GM21717 (cell line): ENCODE data around the gene THSD7A.

ENCODE experiments used
- ATAC-seq: cut with Tn5 transposase; IDR thresholded peaks from one replicate; pipeline ENCODE4 v1.9.1; 2021; ENCODE audit warnings: mild to moderate bottlenecking, moderate library complexity; ENCODE audit not compliant: unreplicated experiment

Gene THSD7A

DNA sequence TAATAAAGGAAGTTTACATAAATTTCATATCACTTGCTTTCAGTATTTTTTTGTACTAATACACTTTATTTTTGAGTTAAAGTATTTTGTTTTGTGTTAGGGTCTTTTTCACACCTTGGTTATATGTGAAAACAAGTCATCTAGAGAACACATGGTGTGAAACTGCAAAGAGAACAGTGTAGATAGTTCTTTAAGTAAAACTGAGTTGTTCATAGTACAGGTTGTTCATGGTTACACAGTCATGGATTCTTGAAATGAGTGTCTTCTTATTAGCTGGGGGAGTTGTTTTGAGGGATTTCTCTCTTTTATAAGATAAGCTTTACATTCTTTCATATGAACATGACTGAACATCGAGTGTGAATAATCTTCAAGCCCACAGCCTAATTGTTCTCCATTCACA, 244.2 kb downstream of the THSD7A start:
- no peak for ATAC-seq

GRCh38 chr7:11587048-11587447, 244.9 kb downstream of the THSD7A start:
- no peak for ATAC-seq

DNA sequence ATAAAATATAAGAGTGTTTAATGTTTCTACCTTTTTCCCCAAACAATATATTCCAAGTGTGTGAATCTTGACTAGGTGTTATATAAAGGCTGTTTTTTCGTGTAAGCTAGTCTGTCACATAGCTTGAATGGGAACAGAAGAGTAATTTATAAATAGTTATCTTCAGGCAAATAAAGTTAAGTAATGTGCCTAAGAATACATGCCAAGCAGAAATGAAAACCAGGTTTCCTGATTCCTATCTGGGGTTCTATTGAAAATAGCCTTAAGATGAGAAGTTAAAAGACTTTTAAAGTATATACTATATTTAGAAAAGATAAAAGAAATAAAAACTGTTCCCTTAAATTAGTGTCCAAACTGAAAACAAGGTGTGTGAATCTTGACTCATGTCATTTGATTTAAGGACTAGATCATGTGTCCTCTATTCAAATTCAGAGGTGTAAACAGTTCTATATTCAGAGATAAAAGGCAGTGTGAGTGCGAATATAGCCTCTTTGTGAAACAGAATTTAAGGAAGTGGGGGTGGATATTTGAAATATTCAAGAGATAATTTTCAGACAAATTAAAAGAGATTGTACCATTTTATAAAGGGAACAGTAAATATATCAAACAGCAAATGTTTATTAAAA, 247.5 kb downstream of the THSD7A start:
- no peak for ATAC-seq

DNA sequence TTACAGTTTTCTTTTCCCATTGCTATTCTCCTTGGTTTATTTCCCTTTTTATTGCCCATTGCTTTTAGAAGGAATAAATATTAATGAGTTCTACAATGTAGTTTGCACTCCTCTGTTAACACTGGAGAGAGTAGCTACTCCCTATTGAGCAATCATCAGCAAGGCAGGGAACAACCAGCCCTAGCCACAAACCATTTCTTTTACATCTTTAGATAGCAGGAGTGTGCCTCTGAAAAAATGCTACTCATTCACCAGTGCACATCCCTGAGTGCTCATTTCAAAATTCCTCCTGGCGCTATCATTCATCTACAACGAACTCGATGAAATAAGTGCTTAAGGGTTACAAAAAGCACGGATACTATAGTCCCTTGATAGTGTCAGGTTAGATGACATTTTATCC, 252.9 kb downstream of the THSD7A start:
- ATAC-seq, result no peak

DNA sequence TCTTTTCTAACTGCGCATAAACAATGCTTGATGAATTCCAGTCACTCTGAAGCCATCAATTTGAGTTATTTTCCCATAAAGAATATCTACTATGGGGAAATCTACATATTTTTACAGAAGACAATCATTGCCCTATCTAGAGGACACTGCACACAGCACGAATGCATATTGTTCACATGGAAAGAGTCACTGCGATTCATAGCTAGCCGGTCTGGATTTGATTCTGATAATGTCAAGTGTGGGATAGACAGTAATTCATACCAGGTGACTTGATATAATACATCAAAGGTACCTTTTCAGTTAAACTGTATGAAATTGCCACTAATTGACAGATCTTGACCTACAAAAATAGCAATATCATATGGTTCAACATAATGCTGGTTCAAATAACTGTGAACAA, 255.7 kb downstream of the THSD7A start:
- ATAC-seq, result no peak

- ATAC-seq, result no peak
Observed at GRCh38 chr7:11573128-11573750, 258.8 kb downstream of the THSD7A start.

- ATAC-seq, result no peak
Observed at GRCh38 chr7:11570922-11571550, 261.0 kb downstream of the THSD7A start.

DNA sequence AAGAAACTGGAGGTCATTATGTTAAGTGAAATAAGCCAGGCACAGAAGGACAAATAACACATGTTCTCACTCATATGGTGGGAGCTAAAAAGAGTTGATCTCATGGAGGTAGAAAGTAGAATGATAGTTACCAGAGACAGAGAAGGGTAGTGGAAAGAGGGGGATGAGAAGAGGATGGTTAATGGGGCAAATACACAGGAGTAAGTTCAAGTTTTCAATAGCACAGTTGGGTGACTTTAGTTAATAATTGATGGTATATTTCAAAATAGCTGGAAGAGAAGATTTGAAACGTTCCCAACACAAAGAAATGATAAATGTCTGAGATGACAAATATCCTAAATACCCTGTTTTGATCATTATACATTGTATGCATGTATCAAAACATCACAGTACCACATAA, 261.8 kb downstream of the THSD7A start:
- ATAC-seq, result no peak

GRCh38 chr7:11567571-11567970, 264.4 kb downstream of the THSD7A start:
- no peak for ATAC-seq

DNA sequence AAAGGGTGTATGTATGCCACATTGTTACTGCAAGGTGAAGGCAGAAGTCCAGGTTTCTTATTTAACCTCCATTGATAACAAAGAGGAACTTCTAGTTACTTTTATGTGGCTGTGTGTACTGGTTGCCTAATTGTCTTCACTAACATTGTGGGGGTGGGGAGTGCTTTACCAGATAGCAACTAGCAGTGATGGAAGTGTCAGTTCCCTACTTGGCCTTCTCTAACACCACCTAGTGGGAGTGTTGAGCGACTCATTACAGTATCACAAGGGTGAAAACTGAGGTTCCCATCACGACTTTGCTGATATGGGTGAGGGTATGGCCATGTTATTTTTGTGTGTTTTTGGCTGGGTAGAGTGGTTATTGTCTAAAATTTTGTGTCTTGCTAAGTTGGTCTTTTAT, 274.4 kb downstream of the THSD7A start:
- ATAC-seq, result peak; percentile 90

DNA sequence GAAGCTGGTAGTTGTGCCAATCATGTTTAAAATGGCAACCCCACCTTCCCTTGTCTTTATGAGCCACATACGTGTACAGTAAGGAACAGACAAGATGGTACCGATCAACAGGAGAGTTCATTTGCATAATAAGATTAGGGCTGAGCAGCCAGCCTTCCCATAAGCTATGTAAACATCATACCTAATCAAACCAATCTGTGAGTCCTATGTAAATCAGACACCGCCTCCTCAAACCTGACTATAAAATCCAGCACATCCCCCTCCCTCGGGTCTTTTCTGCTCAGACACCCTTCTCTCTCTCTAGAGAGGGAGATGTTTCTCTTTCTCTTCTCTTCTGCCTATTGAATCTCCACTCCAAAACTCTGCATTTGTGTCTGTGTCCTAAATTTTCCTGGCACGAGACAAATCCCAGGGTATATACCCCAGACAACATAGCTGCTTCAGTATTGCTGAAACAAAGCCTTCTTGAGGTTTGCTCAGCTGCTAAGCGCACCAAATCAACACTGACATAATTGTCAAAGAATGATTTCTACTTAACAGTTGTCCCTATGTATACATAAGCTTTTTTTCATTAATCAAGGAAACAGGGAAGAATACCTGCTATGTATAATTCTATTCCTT, 279.2 kb downstream of the THSD7A start:
- ATAC-seq, result no peak

DNA sequence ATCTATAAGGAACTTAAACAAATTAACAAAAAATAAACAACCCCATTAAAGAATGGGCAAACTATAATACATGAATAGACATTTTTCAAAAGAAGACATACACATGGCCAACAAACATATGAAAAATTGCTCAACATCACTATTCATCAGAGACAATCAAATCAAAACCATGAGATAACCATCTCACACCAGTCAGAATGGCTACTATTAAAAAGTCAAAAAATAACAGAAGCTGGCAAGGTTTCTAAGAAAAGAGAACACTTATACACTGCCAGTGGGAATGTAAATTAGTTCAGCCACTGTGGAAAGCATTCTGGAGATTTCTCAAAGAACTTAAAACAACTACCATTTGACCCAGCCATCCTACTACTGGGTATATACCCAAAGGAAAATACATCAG, 280.5 kb downstream of the THSD7A start:
- no peak for ATAC-seq

- no peak for ATAC-seq
Observed at GRCh38 chr7:11548532-11548931, 283.5 kb downstream of the THSD7A start.

GRCh38 chr7:11541330-11541729, 290.7 kb downstream of the THSD7A start:
- no peak for ATAC-seq

GRCh38 chr7:11540271-11540761, 291.7 kb downstream of the THSD7A start:
- no peak for ATAC-seq

- ATAC-seq, result no peak
Observed at GRCh38 chr7:11539853-11540252, 292.1 kb downstream of the THSD7A start.

- ATAC-seq, result no peak
Observed at GRCh38 chr7:11538751-11539299, 293.2 kb downstream of the THSD7A start.

- no peak for ATAC-seq
Observed at GRCh38 chr7:11533229-11533820, 298.7 kb downstream of the THSD7A start.

DNA sequence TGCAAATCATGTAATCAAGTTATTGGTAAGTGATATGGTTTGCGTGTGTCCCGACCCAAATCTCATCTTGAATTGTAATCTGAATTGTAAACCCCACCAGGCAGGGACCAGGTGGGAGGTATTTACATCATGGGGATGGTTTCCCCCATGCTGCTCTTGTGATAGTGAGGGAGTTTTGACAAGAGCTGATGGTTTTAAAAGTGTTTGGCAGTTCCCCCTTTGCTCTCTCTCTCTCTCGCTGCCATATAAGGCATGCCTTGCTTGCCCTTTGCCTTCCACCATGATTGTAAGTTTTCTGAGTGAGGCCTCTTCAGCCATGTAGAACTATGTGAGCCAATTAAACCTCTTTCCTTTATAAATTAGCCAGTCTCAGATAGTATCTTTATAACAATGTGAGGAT, 302.6 kb downstream of the THSD7A start:
- ATAC-seq, result no peak

- no peak for ATAC-seq
Observed at GRCh38 chr7:11527707-11528106, 304.3 kb downstream of the THSD7A start.
